ENCODE results near the gene SEMA3F.

SEMA3F gene

DNA sequence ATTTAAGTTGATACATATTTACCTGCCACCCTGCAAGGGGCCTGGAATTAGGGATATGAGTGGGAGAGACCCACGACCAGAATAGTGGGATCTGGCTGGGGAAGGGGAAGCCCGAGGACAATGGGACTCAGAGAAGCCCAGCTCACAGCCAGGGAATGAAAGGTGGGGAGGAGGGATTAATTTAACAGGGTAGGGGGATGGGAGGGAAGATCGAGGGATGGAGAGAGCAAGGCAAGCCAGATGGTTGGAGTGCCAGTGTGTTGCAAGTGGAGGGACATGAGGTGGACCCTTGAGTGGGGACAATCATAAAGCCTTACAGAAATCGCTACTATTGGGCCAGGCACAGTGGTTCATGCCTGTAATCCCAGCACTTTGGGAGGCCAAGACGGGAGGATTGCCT is 76.5 kb downstream of the SEMA3F start:
- Histone ChIP-seq H3K9me3 (ENCODE audit: control insufficient read depth in 1 of 2, low read length in 2 of 2) (no peaks in the 10 kb centered on the region), H3K27ac (ENCODE audit: low read length) (no peak overlapping the region), H3K4me3 (ENCODE audit: low read depth in 1 of 2, low read length in 2 of 2) (no peak overlapping the region), H3K27me3 (ENCODE audit: low read depth, low read length) (no peaks in the 10 kb centered on the region), H3K4me1 (ENCODE audit: control insufficient read depth in 1 of 2, insufficient read depth in 2 of 2, low read length in 2 of 2) (peaks cover 0 to 14% of the 10 kb centered on the region in 2 donors), H3K36me3 (ENCODE audit: control insufficient read depth in 1 of 2, insufficient read depth in 2 of 2, low read length in 2 of 2) (no peaks in the 10 kb centered on the region)

DNA sequence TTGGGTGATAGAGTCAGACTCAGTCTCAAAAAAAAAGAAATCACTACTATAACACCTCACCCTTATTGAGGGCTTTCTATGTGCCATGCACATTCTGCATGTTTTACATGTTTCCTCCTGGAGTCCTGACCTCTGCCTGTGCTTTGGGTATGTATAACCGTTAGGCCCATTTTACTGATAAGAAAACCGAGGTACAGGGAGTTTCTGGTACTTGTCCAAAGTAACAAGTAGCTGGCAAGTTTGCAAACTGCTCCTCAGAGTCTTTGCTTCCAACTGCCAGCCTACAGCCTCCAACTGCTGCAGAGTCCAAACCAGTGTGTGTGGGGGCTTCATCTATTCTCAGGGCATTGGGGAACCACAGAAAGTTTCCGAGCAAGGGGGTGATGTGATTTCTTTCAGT is 77.2 kb downstream of the SEMA3F start:
- H3K9me3 ChIP-seq (ENCODE audit: control insufficient read depth in 1 of 2, low read length in 2 of 2): no peaks in the 10 kb centered on the region
- no peaks in the 10 kb centered on the region for H3K27me3 ChIP-seq (ENCODE audit: low read depth, low read length)
- H3K4me1 ChIP-seq (ENCODE audit: control insufficient read depth in 1 of 2, insufficient read depth in 2 of 2, low read length in 2 of 2): peaks cover 0 to 15% of the 10 kb centered on the region in 2 donors
- H3K36me3 ChIP-seq (ENCODE audit: control insufficient read depth in 1 of 2, insufficient read depth in 2 of 2, low read length in 2 of 2): no peaks in the 10 kb centered on the region
- H3K4me3 ChIP-seq (ENCODE audit: low read depth in 1 of 2, low read length in 2 of 2): no peak overlapping the region
- no peak overlapping the region for H3K27ac ChIP-seq (ENCODE audit: low read length)

DNA sequence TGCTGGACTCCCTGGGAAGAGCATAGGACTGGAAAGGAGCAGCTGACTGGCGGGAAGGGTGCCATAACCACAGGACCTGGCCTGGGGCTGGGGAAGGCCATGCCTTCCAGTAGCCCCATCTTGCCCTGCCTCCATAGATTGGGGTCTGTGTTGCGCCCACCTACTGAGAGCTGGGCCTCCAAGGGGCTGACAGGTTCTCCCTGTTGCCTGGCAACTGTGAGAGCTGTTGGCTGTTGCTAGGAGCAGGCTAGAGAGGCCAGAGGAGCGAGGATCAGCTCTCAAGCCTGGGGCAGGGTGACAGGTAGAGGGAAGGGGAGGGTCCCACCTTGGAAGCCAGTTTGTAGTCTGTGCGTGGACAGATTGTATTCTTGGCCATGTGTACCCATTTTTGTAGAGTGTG is 78.1 kb downstream of the SEMA3F start:
- peaks cover 0 to 13% of the 10 kb centered on the region in 2 donors for H3K4me1 ChIP-seq (ENCODE audit: control insufficient read depth in 1 of 2, insufficient read depth in 2 of 2, low read length in 2 of 2)
- no peaks in the 10 kb centered on the region for H3K36me3 ChIP-seq (ENCODE audit: control insufficient read depth in 1 of 2, insufficient read depth in 2 of 2, low read length in 2 of 2)
- no peak overlapping the region for H3K4me3 ChIP-seq (ENCODE audit: low read depth in 1 of 2, low read length in 2 of 2)
- no peaks in the 10 kb centered on the region for H3K27me3 ChIP-seq (ENCODE audit: low read depth, low read length)
- no peak overlapping the region for H3K27ac ChIP-seq (ENCODE audit: low read length)
- H3K9me3 ChIP-seq (ENCODE audit: control insufficient read depth in 1 of 2, low read length in 2 of 2): no peaks in the 10 kb centered on the region

DNA sequence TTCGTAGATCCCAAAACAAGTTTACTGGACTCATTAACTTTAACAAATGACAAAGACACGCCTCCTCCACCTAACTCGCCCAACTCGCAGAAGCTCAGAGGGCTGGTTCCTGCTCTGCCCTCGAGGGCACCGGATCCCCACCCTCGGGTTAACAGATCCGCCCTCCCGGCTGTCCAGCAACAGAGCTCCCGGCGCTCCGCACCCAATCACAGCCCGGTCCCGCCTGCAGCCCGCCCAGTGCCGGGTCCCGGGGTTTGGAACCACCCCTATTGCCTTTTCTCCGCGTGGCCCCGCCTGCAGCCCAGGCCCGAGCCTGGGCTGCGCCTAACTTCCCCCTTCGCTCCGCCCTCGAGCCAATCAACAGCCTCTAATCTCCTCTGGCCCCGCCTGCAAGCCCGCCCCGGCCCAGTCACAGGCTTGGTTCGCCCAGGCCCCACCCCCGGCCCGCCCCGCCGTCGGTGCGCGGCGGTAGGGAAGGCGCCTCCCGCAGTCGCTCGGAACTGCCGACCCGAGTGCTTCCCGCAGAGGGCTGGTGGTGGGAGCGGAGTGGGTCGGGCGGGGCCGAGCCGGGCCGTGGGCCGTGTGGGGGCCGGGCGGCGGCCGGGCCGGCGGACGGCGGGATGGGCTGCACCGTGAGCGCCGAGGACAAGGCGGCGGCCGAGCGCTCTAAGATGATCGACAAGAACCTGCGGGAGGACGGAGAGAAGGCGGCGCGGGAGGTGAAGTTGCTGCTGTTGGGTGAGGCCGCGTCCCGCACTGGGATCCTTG is 80.8 kb downstream of the SEMA3F start, which contains the start of gene GNAI2:
Gene GNAI2, plus strand, starts transcription at position 489 of the 768 bp plus-strand sequence. Its CDS starts 132 bp downstream, at position 621.
- no peaks in the 10 kb centered on the region for H3K27me3 ChIP-seq (ENCODE audit: low read depth, low read length)
- H3K4me3 ChIP-seq (ENCODE audit: low read depth in 1 of 2, low read length in 2 of 2): peak within 1 kb of the TSS; percentile 78 to 96
- H3K36me3 ChIP-seq (ENCODE audit: control insufficient read depth in 1 of 2, insufficient read depth in 2 of 2, low read length in 2 of 2): no peaks in the 10 kb centered on the region
- peak within 1 kb of the TSS; percentile 75 for H3K27ac ChIP-seq (ENCODE audit: low read length)
- H3K9me3 ChIP-seq (ENCODE audit: control insufficient read depth in 1 of 2, low read length in 2 of 2): no peaks in the 10 kb centered on the region
- peaks cover 15 to 36% of the 10 kb centered on the region in 2 donors for H3K4me1 ChIP-seq (ENCODE audit: control insufficient read depth in 1 of 2, insufficient read depth in 2 of 2, low read length in 2 of 2)

DNA sequence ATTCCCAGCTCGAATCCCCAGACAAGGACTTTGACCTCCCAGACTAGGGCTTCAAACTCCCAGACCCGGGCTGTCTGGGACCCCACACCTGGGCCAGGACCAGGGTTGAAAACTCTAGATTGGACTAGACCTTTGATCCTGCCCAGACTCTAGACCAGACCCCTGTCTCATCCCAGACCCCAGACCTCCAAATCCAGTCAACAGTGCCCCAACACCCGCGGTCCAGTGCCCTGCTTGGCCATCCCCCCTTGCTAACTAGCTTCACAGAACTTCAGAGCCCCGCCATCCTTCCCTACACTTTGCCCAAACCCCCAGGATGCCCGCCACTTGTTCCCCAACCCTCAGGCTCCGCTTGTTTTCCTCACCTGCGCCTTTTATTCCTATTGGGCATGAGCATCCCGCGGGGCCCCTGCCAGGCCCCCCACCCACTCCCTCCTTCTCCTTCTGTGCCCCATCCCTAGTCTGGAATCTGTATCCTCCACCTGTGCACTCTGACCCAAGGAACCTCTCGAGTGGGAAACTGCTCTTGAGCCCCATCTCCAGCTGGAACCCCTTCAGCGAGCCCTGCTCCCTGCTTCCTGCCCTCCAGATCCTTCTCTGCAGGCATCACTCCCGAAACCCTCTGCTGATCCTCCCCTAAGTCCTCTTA is 81.5 kb downstream of the SEMA3F start:
- peak overlapping the region; percentile 75 for H3K27ac ChIP-seq (ENCODE audit: low read length)
- peaks cover 17 to 43% of the 10 kb centered on the region in 2 donors for H3K4me1 ChIP-seq (ENCODE audit: control insufficient read depth in 1 of 2, insufficient read depth in 2 of 2, low read length in 2 of 2)
- H3K4me3 ChIP-seq (ENCODE audit: low read depth in 1 of 2, low read length in 2 of 2): peak overlapping the region; percentile 78 to 96
- H3K27me3 ChIP-seq (ENCODE audit: low read depth, low read length): no peaks in the 10 kb centered on the region
- H3K9me3 ChIP-seq (ENCODE audit: control insufficient read depth in 1 of 2, low read length in 2 of 2): no peaks in the 10 kb centered on the region
- H3K36me3 ChIP-seq (ENCODE audit: control insufficient read depth in 1 of 2, insufficient read depth in 2 of 2, low read length in 2 of 2): no peaks in the 10 kb centered on the region

DNA sequence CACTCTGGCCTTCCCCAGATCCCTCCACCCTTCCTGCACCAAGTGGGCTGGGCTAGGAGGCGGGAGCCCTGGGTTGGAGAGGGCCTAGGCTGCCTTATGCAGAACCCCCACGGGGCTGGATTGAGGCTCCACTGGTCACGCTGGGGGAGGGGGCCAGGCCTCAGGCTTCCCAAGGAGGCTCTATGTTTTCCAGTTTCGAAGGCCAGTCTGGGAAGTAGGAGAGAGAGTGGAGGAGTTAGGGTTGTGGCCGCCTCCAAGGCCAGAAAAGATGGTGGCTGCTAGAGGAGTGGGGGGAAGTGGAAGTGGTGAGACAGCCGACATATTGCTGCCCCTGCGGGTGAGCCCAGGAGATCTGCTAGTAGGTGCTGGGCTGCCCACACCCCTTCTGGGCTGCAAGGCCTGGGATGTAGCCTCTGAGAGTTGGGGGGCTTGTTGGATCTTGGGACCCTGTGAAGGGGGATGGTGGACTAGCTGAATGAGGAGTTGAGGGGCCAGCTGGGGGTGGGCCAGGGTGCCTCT is 82.1 kb downstream of the SEMA3F start:
- Histone ChIP-seq H3K4me3 (ENCODE audit: low read depth in 1 of 2, low read length in 2 of 2) (peak overlapping the region; percentile 78 to 96), H3K9me3 (ENCODE audit: control insufficient read depth in 1 of 2, low read length in 2 of 2) (no peaks in the 10 kb centered on the region), H3K36me3 (ENCODE audit: control insufficient read depth in 1 of 2, insufficient read depth in 2 of 2, low read length in 2 of 2) (no peaks in the 10 kb centered on the region), H3K27ac (ENCODE audit: low read length) (peak overlapping the region; percentile 75), H3K4me1 (ENCODE audit: control insufficient read depth in 1 of 2, insufficient read depth in 2 of 2, low read length in 2 of 2) (peaks cover 23 to 49% of the 10 kb centered on the region in 2 donors), H3K27me3 (ENCODE audit: low read depth, low read length) (no peaks in the 10 kb centered on the region)

DNA sequence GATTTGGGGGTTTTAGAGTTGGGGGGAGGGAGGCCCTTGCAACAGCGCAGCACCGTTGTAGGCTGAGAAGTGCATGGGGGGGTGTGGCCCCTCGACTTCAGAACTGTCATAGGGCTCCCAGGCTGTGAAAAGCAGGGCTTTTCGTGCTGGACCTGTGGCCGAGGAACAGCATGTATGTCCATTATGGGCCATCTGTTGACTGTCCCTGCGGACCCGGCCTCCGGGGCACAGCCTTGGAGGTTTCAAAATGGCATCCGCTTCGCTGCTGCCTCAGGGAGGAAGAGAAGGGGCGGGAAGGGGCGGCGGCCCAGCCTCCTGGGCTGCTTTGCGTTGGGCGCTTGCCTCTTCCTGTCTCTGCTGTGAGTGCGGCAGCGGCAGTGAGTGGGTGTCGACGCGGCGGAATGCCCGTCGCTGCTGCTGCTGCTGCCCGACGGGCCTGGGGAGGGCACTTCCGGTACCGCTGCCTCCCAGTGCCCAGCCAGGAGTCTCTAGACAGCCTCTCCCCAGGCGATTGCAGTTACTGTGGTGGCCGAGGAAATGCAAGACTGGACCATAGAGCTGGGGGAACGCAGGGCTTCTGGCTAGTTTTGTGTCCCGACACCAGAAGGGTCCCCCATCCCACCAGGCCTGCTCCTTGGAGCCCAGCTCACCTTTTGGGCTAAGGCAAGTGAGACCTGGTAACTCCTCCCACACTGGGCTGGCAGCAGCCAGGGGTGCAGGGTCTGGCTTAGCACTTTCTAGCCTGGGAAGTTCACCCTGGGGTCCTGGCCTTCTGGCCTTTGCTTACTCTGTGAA is 82.8 kb downstream of the SEMA3F start:
- Histone ChIP-seq H3K36me3 (ENCODE audit: control insufficient read depth in 1 of 2, insufficient read depth in 2 of 2, low read length in 2 of 2) (no peaks in the 10 kb centered on the region), H3K4me3 (ENCODE audit: low read depth in 1 of 2, low read length in 2 of 2) (peak overlapping the region; percentile 78 to 96), H3K27me3 (ENCODE audit: low read depth, low read length) (no peaks in the 10 kb centered on the region), H3K27ac (ENCODE audit: low read length) (peak overlapping the region; percentile 75), H3K9me3 (ENCODE audit: control insufficient read depth in 1 of 2, low read length in 2 of 2) (no peaks in the 10 kb centered on the region), H3K4me1 (ENCODE audit: control insufficient read depth in 1 of 2, insufficient read depth in 2 of 2, low read length in 2 of 2) (peaks cover 31 to 56% of the 10 kb centered on the region in 2 donors)

DNA sequence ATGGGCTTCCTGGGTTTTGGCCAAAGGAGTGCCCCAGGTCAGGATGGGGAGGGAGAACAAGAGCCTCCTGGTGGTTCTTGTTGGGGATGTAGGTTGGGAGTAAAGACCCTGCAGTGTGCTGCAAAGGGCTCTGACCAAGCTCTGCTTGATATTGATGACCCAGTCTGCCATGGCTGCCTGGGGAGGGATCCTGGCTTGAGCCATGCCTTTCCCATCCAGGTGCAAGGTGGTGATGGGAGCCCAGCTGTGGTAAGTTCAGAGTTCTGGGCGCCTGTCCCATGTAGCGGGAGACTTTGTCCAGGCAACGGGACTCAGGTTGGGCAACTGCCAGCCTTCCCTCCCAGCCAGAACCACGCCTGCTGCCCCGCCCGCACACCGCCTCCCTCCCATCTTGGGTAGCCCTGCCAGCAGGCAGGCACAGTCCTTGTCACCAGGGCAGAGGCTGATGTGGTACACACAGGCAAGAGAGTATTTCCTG is 83.5 kb downstream of the SEMA3F start:
- Histone ChIP-seq H3K36me3 (ENCODE audit: control insufficient read depth in 1 of 2, insufficient read depth in 2 of 2, low read length in 2 of 2) (peaks cover 0 to 4% of the 10 kb centered on the region in 2 donors), H3K27me3 (ENCODE audit: low read depth, low read length) (no peaks in the 10 kb centered on the region), H3K27ac (ENCODE audit: low read length) (peak overlapping the region; percentile 75), H3K4me1 (ENCODE audit: control insufficient read depth in 1 of 2, insufficient read depth in 2 of 2, low read length in 2 of 2) (peaks cover 32 to 58% of the 10 kb centered on the region in 2 donors), H3K4me3 (ENCODE audit: low read depth in 1 of 2, low read length in 2 of 2) (peak overlapping the region; percentile 78 to 96), H3K9me3 (ENCODE audit: control insufficient read depth in 1 of 2, low read length in 2 of 2) (no peaks in the 10 kb centered on the region)

Measured in muscle layer of duodenum (tissue), 2 donors.